GM21447 (cell line): ENCODE measurements around the gene TMPRSS6.

Experiments used
- ATAC-seq: cut with Tn5 transposase; IDR thresholded peaks from one replicate; pipeline ENCODE4 v1.9.1; 2021; ENCODE audit not compliant: unreplicated experiment

The TMPRSS6 gene

GRCh38 chr22:37054056-37054395, 55.5 kb downstream of the TMPRSS6 start:
- no peak for ATAC-seq

GRCh38 chr22:37053310-37054055, 56.0 kb downstream of the TMPRSS6 start:
- no peak for ATAC-seq

- no peak for ATAC-seq
Measured at GRCh38 chr22:37052386-37053309, 56.9 kb downstream of the TMPRSS6 start.

DNA sequence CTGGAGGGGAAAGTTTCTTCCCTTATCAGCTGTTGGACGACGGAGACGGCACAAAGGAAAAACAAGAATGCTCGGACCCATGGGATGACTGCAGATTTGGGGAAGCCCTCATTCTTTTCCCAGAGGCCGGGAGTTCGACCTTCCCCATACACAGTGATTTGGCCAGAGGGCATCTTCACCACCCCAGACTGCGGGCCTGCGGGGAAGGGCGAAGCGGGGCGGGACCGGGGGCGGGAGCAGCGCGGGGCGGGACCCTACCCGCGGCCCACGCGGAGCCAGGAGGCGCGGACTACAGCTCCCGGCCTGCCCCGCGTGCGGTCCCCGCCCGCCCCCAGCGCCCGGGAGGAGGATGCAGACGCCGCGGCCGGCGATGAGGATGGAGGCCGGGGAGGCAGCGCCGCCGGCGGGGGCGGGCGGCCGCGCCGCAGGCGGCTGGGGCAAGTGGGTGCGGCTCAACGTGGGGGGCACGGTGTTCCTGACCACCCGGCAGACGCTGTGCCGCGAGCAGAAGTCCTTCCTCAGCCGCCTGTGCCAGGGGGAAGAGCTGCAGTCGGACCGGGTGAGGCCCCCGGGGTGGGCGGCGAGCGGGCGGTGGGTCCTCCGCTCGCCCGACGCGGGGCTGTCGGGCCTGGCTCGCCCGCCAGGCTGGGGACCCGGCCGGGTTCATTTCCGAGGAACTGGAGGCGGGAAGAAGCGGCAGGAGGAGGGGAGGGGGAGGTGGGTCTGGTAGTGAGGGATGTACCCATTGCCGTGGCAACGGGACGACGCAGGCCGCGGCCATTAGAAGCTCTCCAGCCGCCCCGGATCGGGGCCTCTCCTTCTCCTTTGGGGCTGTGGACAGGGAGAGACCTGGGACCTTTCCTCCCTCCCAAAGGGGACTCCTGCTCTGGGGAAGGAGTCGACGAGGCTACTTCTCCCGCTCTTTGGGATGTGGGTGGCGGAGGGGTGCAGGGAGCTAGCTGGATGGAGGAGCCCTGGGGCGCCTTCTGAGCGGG, 57.8 kb downstream of the TMPRSS6 start, which contains the start of gene KCTD17:
Gene KCTD17 (plus strand): TSS at position 352 of the 995 bp plus-strand sequence. CDS start 19 bp downstream, at position 371.
- no peak for ATAC-seq

DNA sequence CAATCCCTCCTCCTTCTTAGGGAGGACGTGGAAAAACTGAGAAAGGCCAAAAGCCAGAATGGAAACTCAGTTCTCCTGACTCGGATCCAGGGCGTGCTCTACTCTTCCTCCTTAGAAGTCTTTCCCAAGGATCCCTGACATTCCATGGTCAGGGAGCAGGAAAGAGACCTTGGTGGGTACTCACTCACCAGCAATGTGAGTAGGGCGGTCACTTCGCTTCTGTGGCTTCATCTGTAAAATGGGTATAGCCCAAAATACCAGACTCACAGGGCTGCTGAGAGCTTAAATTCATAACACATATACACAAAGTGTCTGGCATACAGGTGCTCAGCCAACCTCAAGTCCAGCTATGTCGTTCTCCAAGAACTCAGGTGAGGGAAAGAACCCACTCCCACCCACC, 58.6 kb downstream of the TMPRSS6 start:
- ATAC-seq, result no peak

- ATAC-seq, result no peak
Measured at GRCh38 chr22:37049224-37049623, 60.3 kb downstream of the TMPRSS6 start.

DNA sequence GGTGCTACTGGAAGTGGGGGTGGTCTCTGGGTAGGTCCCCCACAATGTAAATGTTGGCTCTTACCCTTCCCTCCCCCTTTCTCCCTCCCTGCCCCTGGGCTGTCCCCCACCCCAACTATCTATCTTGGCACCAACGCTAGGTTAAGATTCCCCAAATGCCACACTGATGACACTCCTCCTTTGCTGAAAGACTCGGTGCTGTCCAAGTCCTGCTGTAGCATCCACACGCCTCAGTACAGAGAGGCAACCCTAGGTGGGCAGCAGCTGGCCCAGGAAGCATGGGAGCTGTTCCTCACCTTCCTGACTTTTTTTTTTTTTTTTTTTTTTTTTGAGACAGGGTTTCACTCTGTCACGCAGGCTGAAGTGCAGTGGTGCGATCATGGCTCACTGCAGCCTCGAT, 61.4 kb downstream of the TMPRSS6 start:
- no peak for ATAC-seq

- no peak for ATAC-seq
Measured at GRCh38 chr22:37047006-37047405, 62.5 kb downstream of the TMPRSS6 start.

GRCh38 chr22:37046589-37046988, 62.9 kb downstream of the TMPRSS6 start:
- no peak for ATAC-seq

- no peak for ATAC-seq
Measured at GRCh38 chr22:37045958-37046357, 63.6 kb downstream of the TMPRSS6 start.

DNA sequence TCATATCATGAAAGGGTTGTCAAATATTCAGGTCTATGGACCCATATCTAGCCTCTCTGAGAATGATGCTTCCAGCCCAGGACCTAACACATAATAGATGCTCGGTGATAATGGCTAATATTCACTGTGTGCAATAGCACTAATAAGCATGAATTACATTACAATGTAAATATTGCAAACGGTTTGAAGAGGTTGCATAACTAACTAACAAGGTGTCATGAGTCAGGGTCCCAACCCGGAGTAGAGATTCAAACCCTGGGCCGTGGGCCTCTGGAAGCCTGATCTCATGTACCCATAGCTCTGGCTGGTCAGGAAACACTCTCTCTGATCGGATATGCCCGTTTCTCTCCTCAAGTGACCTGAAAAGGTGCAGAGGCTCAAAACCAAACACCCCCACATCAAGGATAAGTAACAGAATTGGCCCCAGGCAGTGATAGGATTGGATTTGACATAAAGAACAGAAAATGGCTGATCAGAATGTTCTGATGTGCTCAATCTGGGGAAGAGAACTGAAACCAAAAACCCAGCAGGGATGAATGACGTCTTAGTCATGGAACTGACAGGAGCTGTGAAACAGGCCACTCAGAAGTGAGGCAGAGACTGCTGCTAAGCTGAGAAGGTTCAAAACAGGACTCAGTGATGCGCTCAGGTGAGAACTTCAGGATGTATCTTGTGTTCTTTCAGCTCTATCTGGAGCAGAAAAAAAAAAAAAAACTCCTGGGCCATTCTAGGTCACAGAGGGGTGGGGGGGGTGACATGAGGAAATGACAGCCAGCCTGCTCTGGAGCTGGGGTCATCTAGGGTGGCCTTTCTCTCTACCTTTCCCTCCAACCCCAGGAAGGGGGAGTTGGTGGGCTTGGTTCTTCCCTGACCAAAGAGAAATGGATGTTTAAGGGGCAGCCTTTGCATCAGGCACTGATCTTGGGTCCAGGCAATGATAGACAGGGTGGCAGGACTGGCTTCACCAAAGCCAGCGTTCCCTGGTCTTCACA, 64.6 kb downstream of the TMPRSS6 start:
- ATAC-seq, result no peak

GRCh38 chr22:37043828-37044538, 65.5 kb downstream of the TMPRSS6 start:
- no peak for ATAC-seq

DNA sequence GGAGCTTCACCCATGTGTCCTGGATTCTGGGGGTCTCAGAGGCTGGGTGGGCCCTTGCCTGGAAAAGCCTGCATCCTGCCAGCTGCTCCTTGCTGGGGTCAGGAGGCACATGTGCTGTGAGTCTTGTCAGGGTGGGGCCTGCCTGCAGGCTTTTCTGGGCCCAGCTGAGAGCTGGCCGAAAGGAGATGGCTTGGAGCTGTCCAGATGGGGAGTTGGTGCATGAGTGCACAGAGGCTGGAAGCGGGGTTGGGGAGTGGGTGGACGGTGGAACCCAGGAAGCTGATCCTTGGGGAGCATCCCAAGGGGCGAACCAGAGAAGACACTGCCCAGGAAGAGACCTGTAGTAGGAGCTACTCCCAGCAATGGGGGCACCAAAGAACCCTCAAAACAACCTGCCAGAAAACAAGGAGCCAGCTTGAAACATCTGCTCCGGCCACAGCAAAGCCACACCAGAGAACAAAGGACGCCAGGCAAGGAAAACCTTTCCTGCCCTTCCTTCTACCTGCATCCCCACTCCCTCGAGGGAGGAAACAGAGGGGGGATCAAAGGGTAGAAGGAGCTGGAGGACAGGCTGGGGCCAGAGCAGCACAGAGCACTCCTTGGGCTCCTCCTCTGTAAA, 66.2 kb downstream of the TMPRSS6 start:
- no peak for ATAC-seq

- ATAC-seq, result no peak
Measured at GRCh38 chr22:37039466-37039865, 70.0 kb downstream of the TMPRSS6 start.

DNA sequence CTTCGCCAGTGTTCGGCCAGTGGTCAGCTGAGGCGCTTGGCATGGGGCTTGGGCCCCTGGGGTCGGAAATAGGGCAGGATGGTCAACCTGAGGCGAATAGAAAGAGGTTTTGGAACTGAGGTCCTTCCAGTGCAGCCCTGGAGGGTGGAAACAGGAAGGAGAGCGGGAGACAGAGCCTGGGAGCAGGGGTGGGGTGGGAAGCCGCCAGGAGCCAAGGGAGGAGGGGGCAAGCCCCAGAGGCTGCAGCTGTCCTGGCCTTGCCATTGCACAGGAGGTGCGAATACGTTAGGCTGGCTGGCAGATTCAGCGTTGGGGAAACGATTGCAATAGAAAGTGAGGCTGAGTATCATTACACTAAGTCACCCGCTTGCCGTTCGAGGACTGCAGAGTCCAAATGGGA, 71.8 kb downstream of the TMPRSS6 start:
- no peak for ATAC-seq

DNA sequence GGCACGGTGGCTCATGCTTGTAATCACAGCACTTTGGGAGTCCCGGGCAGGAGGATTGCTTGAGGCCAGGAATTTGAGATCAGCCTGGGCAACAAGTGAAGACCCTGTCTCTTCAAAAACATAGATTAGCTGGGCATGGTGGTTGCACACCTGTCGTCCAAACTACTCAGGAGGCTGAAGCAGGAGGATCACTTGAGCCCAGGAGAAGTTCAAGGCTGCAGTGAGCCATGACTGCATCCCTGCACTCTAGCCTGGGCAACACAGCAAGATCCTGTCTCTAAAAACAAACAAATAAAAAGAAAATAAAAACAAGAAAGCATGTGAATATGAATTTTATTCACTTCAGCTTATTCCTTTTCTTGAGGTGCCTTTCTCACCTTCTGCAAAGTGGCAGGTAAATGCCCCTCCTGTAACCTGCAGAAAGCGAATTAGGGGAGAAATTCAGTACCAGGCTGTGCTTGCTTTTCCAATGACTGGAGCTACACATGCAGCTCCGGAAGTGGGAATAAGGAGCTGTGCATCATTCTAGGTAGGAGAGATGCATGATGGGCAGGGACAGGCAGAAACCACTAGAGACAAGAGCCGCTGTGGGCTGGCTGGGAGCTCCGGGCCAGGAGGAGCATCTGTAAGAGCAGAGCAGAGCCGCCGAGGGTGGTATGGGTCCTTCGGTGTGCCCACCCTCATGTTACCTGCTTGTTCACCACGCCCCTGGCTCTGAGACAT, 72.7 kb downstream of the TMPRSS6 start:
- no peak for ATAC-seq

DNA sequence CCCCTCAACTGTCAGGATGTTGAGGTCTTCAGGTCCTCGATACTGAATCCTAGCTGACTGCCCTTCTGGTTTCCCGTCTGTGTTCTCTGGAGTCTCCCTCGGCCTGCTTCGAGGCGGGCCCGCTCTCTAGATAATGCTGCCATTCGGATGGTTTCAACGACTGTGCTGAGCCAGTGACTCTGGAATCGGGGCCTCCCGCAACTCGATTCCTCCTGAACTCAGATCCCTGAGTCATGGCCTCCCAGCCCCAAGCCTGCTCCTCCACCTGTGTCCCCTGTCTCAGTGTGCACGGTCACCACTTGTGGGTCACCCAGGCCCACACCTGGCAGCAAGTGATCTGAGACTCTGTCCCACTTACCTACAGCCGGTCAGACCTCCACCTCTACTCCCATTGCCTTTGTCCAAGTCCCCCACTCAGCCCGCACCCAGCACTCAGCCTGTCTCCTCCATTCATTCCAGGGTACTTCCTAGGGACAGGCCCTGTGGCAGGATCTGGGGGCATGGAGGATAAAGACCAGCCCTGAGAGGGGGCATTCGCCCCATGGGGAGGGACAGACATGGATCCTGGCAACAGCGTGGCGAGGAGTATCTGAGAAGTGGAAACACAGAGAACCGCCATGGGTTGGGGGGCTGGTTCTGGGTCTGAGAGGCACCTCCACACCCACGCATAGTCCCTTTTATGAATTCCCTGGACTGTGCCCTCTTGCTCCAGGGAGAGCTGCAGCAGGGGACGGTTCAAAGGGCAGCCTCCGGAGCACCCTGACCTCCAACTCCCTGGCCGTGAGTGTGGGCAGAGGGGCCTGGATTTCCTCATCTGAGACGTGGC, 75.7 kb downstream of the TMPRSS6 start:
- no peak for ATAC-seq
